Pancreas (tissue), 10 donors: ENCODE data around the gene ACIN1. TPM values are rescaled to one million over a fixed set of nuclear protein-coding genes. Genes with fewer than 3 reads are reported as not detected.

Source experiments
- ATAC-seq, 4 donors: fragments of 200-7000 bp; cut with Tn5 transposase; one replicate each; pipeline versions ENCODE4 v1.8.0 to v1.9.1; 2020; ENCODE audit warnings: mild to moderate bottlenecking in 4 of 4, moderate library complexity in 4 of 4
- DNase-seq, 6 donors: peaks; one replicate each; pipeline ENCODE4 v3.0.0-alpha.2; 2020
- FAIRE-seq: peaks from 2 replicates; lab custom pipeline; 2012; peaks lifted over from hg19 to GRCh38; lab: Jason Lieb, UNC
- H3K27ac ChIP-seq, 4 donors: fragments of 200-600 bp; sonication (generic); 1 replicate in 3 of 4; 2 replicates in 1 of 4; pipeline versions ENCODE4 v1.5.0 to v1.8.0; 2020
- H3K27me3 ChIP-seq, 4 donors: fragments of 200-600 bp; one replicate each; pipeline ENCODE4 v1.8.0; 2021
- H3K36me3 ChIP-seq, 3 donors: fragments of 200-600 bp; sonication (generic) in 1 of 3; one replicate each; pipeline versions ENCODE4 v1.5.0 to v1.8.0; 2020 to 2021
- H3K4me1 ChIP-seq, 3 donors: fragments of 200-600 bp; one replicate each; pipeline ENCODE4 v1.8.0; 2021
- H3K4me3 ChIP-seq, 4 donors: fragments of 200-600 bp; sonication (generic) in 2 of 4; one replicate each; pipeline versions ENCODE4 v1.5.0 to v1.8.0; 2020 to 2021
- H3K9me3 ChIP-seq, 4 donors: fragments of 200-600 bp; one replicate each; pipeline ENCODE4 v1.8.0; 2021
- CTCF ChIP-seq, 4 donors: fragments of 200-600 bp; sonication (generic) in 3 of 4; IDR thresholded peaks; one replicate each; pipeline versions ENCODE4 v1.5.0 to v1.8.0; 2021; ENCODE audit warnings: antibody characterized with exemption in 4 of 4
- WGBS, 2 donors: extraction: QIAGEN DNeasy Blood & Tissue Kit; methylation state at CpG; one replicate each; pipeline ENCODE4 v1.1.7; 2013; 5-methylcytosine and 5-hydroxymethylcytosine counted together
- intact Hi-C, 3 donors: fragments of 100-400 bp; cut with DNase I; formaldehyde crosslinking; loops; one replicate each; pipeline versions ENCODE4 v1.11.1 to v1.14.2; 2022
- polyA plus RNA-seq, 2 donors: library from polyadenylated mRNA; stranded (reverse); fragments of 200-250 nt; gene quantifications; one replicate each; pipeline ENCODE4 v1.2.3, GENCODE V29; 2013
- total RNA-seq, 6 donors: library from RNA; stranded (reverse); fragmentation: NEBNext Ultra II Directional in 4 of 6; extraction: Animal tissue kit (Norgen Biotek cat#: 25700) in 4 of 6; gene quantifications; one replicate each; pipeline versions ENCODE4 v1.2.1 to v1.2.4, GENCODE V29; 2021 to 2023
- donor health status: healthy with polysubstance abuse.
- donor health status: DM: no; HTN: no; CAD: no; lungs with moderate emphysema.
- donor health status: DM: no; HTN: no; CAD: no.
- donor health status: control.
- donor health status: control.
- donor health status: Bipolar disorder and iron deficiency.
- donor health status: DM: yes; HTN: yes; CAD: no.
- donor health status: DM: no; HTN: no; CAD: no.
- donor health status: DM: no; HTN: no; CAD: no.
- donor health status: DM: yes; HTN: yes; CAD: no.

Gene ACIN1
- total and polyA plus RNA-seq, 8 donors: 43.1 to 152 (median 62.4) TPM

GRCh38 chr14:23051141-23052057 is 43.5 kb downstream of the ACIN1 start:
- Histone ChIP-seq H3K4me3 (no peak overlapping the region), H3K4me1 (peaks cover 0 to under 1% (median 0%) of the 10 kb centered on the region in 3 donors), H3K27ac (no peak overlapping the region), H3K36me3 (no peaks in the 10 kb centered on the region), H3K27me3 (no peaks in the 10 kb centered on the region), H3K9me3 (no peaks in the 10 kb centered on the region)
- 71 to 75% methylated on average over 4 to 5 of the region's 5 CpGs for WGBS, 2 donors
- intact Hi-C loops: loop anchor here in 1 of 3 donors (10.0 kb wide), 1 partner anchor 57 kb away; no protein-coding TSS in a partner anchor
- TF ChIP-seq CTCF (IDR thresholded peaks at IDR 0.05): no peak
- no peak for DNase-seq
- no peak for FAIRE-seq
- ATAC-seq: no peak

GRCh38 chr14:23049011-23049410 is 45.9 kb downstream of the ACIN1 start:
- FAIRE-seq (no peak), DNase-seq (no peak), ATAC-seq (no peak)
- TF ChIP-seq CTCF (IDR thresholded peaks at IDR 0.05): no peak
- H3K4me1 ChIP-seq: no peaks in the 10 kb centered on the region
- intact Hi-C loops: loop anchor here in 1 of 3 donors (5.0 kb wide), 1 partner anchor 52 kb away; no protein-coding TSS in a partner anchor
- no peak overlapping the region for H3K4me3 ChIP-seq
- H3K27me3 ChIP-seq: no peaks in the 10 kb centered on the region
- no peaks in the 10 kb centered on the region for H3K36me3 ChIP-seq
- WGBS, 2 donors: 96% methylated on average over 5 to 9 of the region's 9 CpGs
- H3K27ac ChIP-seq: no peak overlapping the region
- H3K9me3 ChIP-seq: no peaks in the 10 kb centered on the region

- intact Hi-C loops: loop anchor here in 1 of 3 donors (5.0 kb wide), 1 partner anchor 51 kb away; no protein-coding TSS in a partner anchor
- no peak overlapping the region for H3K27ac ChIP-seq
- no peaks in the 10 kb centered on the region for H3K36me3 ChIP-seq
- no peak for FAIRE-seq
- no peak overlapping the region for H3K4me3 ChIP-seq
- WGBS, 2 donors: 70 to 75% methylated on average over 60 to 85 of the region's 85 CpGs
- H3K4me1 ChIP-seq: no peaks in the 10 kb centered on the region
- no peak for DNase-seq
- TF ChIP-seq CTCF (IDR thresholded peaks at IDR 0.05): no peak
- H3K27me3 ChIP-seq: no peaks in the 10 kb centered on the region
- no peak for ATAC-seq
- no peaks in the 10 kb centered on the region for H3K9me3 ChIP-seq
Observed at GRCh38 chr14:23047751-23048693, 46.9 kb downstream of the ACIN1 start.

GRCh38 chr14:23047034-23047634 is 47.8 kb downstream of the ACIN1 start:
- ATAC-seq: no peak
- H3K4me3 ChIP-seq: no peak overlapping the region
- no peaks in the 10 kb centered on the region for H3K27me3 ChIP-seq
- no peaks in the 10 kb centered on the region for H3K4me1 ChIP-seq
- H3K27ac ChIP-seq: no peak overlapping the region
- no peak for TF ChIP-seq CTCF (IDR thresholded peaks at IDR 0.05)
- no peaks in the 10 kb centered on the region for H3K9me3 ChIP-seq
- no peak for FAIRE-seq
- H3K36me3 ChIP-seq: no peaks in the 10 kb centered on the region
- DNase-seq: no peak
- WGBS, 2 donors: 74 to 79% methylated on average over 6 of the region's 6 CpGs
- intact Hi-C loops: loop anchor here in 1 of 3 donors (5.0 kb wide), 1 partner anchor 50 kb away; no protein-coding TSS in a partner anchor
